Panc1 (cell line): ENCODE data around the gene XAF1.

Experiments
- POLR2AphosphoS5 ChIP-seq: IDR thresholded peaks from 2 replicates; pipeline ENCODE4 v1.6.1; 2012; ENCODE audit warnings: mild to moderate bottlenecking, low read depth, low read length, moderate library complexity
- TF ChIP-seq, protein P1 (sequence below): fragments of 450-650 bp; IDR thresholded peaks from 2 replicates; pipeline ENCODE4 v1.5.1; 2017; ENCODE audit warnings: mild to moderate bottlenecking

DNA sequence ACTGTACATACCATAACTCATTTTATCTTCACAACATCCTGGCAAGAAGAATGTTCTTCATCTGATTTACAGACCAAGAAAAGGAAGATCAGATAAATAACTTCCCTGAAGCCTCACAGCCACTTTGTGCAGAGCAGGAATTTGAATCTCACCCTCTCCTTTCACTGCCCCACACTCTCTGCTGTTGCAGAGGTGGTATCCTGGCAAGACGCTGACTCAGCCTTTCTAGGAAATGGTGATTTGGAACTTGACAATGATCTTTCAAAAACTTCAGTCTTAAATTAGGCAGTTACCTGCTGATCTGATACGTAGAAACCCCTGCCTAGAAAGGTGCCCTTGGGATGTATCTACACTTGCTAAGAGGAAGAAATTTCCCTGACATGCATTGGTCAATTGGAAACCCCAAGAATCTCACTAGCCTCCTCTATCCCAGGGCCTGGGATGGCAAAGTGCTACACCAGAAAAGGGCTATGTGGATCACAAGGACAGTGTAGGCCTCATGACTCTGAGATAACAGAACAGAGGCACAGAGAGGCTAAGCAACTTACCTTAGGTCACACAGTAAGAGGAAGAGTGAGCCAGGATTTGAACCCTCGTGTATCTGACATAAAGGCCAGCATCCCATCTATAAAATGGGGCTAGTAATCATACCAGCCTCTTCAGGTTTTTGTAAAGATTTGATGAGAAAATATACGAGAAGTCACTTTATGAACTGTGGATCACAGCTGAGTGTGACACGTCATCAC, 38.1 kb downstream of the XAF1 start:
- TF ChIP-seq, protein P1, sequence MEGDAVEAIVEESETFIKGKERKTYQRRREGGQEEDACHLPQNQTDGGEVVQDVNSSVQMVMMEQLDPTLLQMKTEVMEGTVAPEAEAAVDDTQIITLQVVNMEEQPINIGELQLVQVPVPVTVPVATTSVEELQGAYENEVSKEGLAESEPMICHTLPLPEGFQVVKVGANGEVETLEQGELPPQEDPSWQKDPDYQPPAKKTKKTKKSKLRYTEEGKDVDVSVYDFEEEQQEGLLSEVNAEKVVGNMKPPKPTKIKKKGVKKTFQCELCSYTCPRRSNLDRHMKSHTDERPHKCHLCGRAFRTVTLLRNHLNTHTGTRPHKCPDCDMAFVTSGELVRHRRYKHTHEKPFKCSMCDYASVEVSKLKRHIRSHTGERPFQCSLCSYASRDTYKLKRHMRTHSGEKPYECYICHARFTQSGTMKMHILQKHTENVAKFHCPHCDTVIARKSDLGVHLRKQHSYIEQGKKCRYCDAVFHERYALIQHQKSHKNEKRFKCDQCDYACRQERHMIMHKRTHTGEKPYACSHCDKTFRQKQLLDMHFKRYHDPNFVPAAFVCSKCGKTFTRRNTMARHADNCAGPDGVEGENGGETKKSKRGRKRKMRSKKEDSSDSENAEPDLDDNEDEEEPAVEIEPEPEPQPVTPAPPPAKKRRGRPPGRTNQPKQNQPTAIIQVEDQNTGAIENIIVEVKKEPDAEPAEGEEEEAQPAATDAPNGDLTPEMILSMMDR: no peak
- no peak for TF ChIP-seq POLR2AphosphoS5
